AG04449 (cell line): ENCODE measurements around the gene TET1.
A peak's percentile ranks its signal among the peaks of the same experiment; 100 is the strongest.

ENCODE experiments used
- CTCF ChIA-PET: fragments of 350-600 bp; formaldehyde crosslinking; extraction: SDS; loops from one replicate; lab custom pipeline; 2021; ENCODE audit warnings: antibody characterized with exemption; lab: Yijun Ruan, JAX
- POLR2A ChIA-PET: fragments of 400-600, 350-600 bp; formaldehyde crosslinking; extraction: SDS; loops from one replicate; lab custom pipeline; 2020; ENCODE audit warnings: antibody characterized with exemption, inconsistent platforms; lab: Yijun Ruan, JAX
- DNase-seq: peaks from one replicate; pipeline ENCODE4 v3.0.0-alpha.2; 2010; ENCODE audit warnings: low read depth, low spot score
- H3K4me3 ChIP-seq: 2 replicates; pipeline ENCODE4 v1.5.1; 2011; ENCODE audit warnings: low read depth, mild to moderate bottlenecking, control low read depth, low read length
- TF ChIP-seq, protein P1 (sequence below): IDR thresholded peaks from one replicate; pipeline ENCODE4 v1.5.1; 2011; ENCODE audit warnings: mild to moderate bottlenecking, moderate library complexity, low read length, control low read depth, inconsistent platforms; ENCODE audit not compliant: insufficient read depth; ENCODE audit errors: missing control alignments

Gene TET1

DNA sequence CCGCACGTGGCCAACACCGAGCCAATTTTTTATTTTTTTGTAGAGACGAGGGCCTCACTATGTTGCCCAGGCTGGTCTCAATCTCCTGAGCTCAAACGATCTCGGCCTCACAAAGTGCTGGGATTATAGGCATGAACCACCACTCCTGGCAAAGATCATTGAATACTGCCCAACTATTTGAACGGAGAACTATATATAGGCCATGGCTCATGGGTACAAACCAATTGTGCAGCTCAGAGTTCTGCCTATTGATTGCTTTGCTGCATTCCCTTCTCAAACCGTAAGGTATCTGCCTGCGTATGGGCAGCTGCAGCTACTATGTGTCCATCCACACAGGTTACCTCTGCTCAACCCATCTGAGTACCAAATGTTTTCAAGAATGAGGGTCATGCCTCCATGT lies 23.2 kb upstream of the TET1 start:
- no peak overlapping the region for H3K4me3 ChIP-seq
- DNase-seq, result no peak
- ChIA-PET CTCF (interaction anchor here (0.8 kb wide), 1 partner anchor 14 kb away, joined by 3 read pairs; no protein-coding TSS in a partner anchor), POLR2A (interaction anchor here (0.6 kb wide), 1 partner anchor 63 kb away, joined by 4 read pairs; no protein-coding TSS in a partner anchor)
- TF ChIP-seq, protein P1, sequence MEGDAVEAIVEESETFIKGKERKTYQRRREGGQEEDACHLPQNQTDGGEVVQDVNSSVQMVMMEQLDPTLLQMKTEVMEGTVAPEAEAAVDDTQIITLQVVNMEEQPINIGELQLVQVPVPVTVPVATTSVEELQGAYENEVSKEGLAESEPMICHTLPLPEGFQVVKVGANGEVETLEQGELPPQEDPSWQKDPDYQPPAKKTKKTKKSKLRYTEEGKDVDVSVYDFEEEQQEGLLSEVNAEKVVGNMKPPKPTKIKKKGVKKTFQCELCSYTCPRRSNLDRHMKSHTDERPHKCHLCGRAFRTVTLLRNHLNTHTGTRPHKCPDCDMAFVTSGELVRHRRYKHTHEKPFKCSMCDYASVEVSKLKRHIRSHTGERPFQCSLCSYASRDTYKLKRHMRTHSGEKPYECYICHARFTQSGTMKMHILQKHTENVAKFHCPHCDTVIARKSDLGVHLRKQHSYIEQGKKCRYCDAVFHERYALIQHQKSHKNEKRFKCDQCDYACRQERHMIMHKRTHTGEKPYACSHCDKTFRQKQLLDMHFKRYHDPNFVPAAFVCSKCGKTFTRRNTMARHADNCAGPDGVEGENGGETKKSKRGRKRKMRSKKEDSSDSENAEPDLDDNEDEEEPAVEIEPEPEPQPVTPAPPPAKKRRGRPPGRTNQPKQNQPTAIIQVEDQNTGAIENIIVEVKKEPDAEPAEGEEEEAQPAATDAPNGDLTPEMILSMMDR, result no peak

DNA sequence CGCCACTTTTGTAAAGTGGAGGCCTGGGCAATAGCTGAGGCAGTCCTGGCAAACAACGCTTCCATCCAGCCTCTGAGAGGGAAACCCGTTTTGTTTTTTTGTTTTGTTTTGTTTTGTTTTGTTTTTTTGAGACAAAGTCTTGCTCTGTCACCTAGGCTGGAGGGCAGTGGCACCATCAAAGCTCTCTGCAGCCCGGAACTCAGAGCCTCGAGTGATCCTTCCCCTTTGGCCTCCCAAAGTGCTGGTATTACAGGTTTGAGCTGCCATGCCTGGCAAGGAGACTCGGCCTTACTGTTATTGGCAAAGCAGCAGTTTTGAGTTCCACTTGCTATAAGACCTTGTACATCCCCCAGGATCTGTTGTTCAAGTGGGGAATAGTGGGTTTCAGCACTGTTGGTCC lies 22.3 kb upstream of the TET1 start:
- no peak for DNase-seq
- no peak overlapping the region for H3K4me3 ChIP-seq
- TF ChIP-seq, protein P1, result no peak
- ChIA-PET POLR2A (no interaction called here), CTCF (no interaction called here)

DNA sequence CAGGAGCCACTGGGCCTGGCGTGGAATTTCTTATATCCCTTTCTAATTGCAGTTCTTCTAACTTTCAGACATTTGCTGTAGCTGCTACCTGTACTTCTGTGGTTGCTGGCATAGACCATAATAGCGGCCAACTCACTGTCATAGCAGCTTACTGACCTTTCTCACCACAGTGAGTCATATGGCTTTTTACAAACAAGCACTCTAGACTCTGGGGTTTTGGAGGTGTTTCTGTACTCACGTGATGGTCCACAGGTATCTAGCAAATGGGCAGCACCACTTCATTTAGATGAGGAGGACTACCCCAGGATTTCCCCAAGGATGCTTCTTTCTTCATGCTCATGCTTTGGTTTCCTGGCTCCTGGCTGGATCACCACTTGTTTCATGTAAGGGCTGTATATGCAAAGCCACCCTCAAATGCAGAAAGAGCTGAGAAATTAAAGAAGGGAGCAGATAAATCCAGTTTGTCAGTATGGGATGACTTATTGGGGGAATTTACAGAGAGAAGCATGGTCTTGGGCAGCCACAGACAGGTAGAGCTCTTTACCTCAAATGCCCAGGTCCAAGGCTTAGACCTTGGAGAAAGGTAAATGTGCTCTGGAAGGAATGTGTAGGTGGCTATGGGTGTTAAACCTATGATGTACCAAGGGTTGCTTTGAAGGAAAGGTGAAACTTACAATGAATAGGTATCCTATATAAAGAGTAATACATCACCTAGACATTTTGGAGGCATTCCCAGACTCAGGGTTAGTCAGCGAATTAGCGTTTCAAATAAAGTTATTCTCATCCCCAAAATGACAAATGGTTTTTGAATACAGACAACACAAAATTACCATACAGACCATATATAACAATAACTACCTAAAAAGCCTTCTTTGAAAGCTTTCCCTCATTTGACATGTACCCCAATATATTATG lies 16.9 kb upstream of the TET1 start:
- POLR2A ChIA-PET, result interaction anchor here (0.7 kb wide), 1 partner anchor 255 kb away, joined by 3 read pairs; no protein-coding TSS in a partner anchor
- H3K4me3 ChIP-seq, result no peak overlapping the region
- TF ChIP-seq, protein P1, result no peak
- no peak for DNase-seq
- CTCF ChIA-PET, result interaction anchor here (1.1 to 1.6 kb wide), 3 partner anchors 7 to 19 kb away, joined by 3 to 8 read pairs (median 3); no protein-coding TSS in a partner anchor

DNA sequence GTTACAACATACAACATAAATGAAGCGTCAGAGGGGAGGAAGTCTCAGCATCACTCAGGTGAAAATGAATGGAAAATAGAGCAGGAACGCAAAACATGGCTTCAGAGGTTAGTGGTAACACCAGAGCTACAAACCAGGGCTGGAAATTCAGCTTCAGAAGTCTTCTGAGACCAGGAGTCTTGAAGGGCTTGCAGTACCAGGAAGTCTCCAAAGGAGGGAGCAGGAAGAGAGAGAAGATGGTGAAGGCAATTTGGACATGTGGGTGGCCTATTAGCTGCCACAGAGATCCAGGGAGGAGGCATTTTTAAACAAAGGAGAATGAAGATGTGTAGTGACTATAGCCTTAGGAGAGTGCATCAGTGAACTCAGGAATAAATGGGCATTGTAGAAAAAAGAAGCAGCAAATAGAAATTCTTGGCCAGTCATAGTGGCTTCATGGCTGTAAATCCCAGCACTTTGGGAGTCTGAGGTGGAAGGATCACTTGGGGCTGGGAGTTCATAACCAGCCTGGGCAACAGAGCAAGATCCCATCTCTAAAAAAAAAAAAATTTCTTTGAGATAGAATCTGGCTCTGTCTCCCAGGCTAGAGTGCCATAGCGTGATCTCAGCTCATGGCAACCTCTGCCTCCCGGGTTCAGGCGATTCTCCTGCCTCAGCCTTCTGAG lies 9.3 kb upstream of the TET1 start:
- CTCF ChIA-PET, result interaction anchor here (0.6 to 3.6 kb wide), 28 partner anchors 8 to 347 kb away, joined by 3 to 29 read pairs (median 3); partner anchors contain the start of genes DNA2 and TET1
- POLR2A ChIA-PET, result interaction anchor here (0.7 to 1.3 kb wide), 2 partner anchors 9 to 67 kb away, joined by 3 to 7 read pairs; partner anchors contain the start of gene TET1
- H3K4me3 ChIP-seq, result no peak overlapping the region
- TF ChIP-seq, protein P1, result peak; percentile 81
- DNase-seq, result no peak

DNA sequence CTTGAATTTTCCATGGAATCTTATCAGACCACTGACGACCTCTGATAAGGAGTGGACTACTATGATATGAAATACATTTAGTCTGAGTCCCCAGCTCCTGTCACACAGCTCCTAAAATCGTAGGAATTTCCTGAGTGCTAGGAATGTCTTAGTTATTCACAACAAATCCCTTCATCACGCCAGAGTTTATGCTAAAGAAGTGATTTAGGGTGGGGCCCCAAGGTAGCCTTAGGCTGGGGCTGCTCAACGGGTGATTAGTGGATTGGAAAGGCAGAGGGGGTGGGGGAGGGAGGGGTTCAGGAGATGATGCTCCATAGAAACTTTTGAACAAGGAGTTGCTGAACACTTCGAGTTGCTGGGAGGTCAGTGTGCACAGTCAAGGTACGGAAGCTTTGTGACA lies 7.0 kb upstream of the TET1 start:
- DNase-seq, result no peak
- POLR2A ChIA-PET, result interaction anchor here (0.7 kb wide), 2 partner anchors 25 to 396 kb away, joined by 3 read pairs; no protein-coding TSS in a partner anchor
- no peak overlapping the region for H3K4me3 ChIP-seq
- CTCF ChIA-PET, result interaction anchor here (1.5 kb wide), 1 partner anchor 14 kb away, joined by 5 read pairs; no protein-coding TSS in a partner anchor
- TF ChIP-seq, protein P1, result no peak
